AG10803 (cell line): Measurements from ENCODE around the gene ZNF90.
A peak's percentile ranks its signal among the peaks of the same experiment; 100 is the strongest.
"Not testable (repeated sequence)": the region's sequence is repeated elsewhere in the genome, so short reads cannot be mapped to it uniquely, and the experiment has no call there.

Experiments
- DNase-seq: peaks from one replicate; pipeline ENCODE4 v3.0.0; 2010; ENCODE audit warnings: low read depth
- H3K4me3 ChIP-seq: 2 replicates; pipeline ENCODE4 v1.5.1; 2011; ENCODE audit warnings: mild to moderate bottlenecking, low read length, control low read depth
- TF ChIP-seq, protein P1 (sequence below): conservative IDR thresholded peaks from 2 replicates; pipeline ENCODE4 v1.5.1; 2011; ENCODE audit warnings: mild to moderate bottlenecking, low read length, control low read depth, inconsistent platforms

ZNF90 gene

DNA sequence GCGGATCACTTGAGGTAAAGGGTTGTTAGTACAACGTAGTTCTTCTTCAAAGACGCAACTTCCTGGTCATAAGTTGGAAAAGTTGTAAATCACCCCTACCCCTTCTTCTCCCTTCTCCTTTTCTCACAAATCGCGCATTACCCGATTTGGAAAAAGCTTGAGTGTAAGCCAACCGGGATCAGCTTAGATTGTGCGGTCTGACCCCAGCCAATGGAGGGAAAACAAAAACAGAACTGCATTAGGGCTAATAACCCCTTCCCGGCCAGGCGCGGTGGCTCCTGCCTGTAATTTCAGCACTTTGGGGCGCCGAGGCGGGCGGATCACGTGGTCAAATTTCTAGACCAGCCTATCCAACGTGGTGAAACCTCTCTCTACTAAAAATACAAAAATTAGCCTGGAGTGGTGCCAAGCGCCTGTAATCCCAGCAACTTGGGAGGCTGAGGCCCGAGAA is 806 bp downstream of the ZNF90 start:
- TF ChIP-seq, protein P1, sequence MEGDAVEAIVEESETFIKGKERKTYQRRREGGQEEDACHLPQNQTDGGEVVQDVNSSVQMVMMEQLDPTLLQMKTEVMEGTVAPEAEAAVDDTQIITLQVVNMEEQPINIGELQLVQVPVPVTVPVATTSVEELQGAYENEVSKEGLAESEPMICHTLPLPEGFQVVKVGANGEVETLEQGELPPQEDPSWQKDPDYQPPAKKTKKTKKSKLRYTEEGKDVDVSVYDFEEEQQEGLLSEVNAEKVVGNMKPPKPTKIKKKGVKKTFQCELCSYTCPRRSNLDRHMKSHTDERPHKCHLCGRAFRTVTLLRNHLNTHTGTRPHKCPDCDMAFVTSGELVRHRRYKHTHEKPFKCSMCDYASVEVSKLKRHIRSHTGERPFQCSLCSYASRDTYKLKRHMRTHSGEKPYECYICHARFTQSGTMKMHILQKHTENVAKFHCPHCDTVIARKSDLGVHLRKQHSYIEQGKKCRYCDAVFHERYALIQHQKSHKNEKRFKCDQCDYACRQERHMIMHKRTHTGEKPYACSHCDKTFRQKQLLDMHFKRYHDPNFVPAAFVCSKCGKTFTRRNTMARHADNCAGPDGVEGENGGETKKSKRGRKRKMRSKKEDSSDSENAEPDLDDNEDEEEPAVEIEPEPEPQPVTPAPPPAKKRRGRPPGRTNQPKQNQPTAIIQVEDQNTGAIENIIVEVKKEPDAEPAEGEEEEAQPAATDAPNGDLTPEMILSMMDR, result no peak
- H3K4me3 ChIP-seq, result peak overlapping the region; percentile 68
- DNase-seq, result peak; percentile 16

- H3K4me3 ChIP-seq, result no peak overlapping the region
- DNase-seq, result no peak
- TF ChIP-seq, protein P1, result no peak
These were observed 1.7 kb downstream of the ZNF90 start for GRCh38 chr19:20079476-20079875.

DNA sequence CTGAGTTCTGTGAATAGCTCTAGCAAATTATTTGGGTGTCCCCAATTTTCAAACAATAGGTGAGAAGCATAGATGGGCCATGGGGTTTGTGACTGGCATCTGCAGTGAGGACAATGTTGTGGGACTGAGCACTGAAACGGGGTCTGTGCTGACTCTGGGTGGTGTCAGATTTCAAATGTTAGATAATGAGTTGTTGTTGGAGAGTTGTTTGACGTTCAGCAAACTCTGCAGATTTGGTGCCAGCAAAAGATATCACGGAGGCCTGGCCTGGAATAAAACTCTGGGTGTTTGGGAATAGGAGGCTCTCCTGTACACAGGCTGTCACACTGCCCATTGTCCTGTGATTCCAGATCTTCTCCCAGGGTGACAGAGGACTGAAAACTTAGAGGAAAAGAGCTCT is 2.9 kb downstream of the ZNF90 start:
- TF ChIP-seq, protein P1, result no peak
- H3K4me3 ChIP-seq, result no peak overlapping the region
- no peak for DNase-seq

GRCh38 chr19:20082232-20082833 is 4.5 kb downstream of the ZNF90 start:
- H3K4me3 ChIP-seq, DNase-seq: not testable (repeated sequence)

GRCh38 chr19:20082876-20083275 is 5.1 kb downstream of the ZNF90 start:
- DNase-seq, H3K4me3 ChIP-seq: not testable (repeated sequence)

DNA sequence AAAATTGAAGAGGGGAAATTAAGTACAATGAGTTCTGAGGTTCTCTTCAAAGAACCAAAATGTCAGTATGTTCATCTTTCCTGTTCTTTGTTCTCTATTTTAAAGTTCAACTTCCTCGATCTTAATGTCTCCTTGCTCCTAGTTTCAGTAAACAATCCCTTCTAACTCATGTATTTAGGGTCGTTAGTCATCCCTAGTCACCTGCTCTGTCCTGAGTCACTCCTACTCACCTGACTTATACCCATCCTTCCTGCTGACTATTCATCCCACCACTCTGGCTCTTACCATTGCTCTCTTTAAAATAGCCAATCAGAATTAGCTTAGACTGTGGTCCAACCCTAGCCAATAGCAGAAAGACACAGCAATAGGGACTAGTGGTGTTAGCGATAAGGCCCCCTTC is 24.3 kb downstream of the ZNF90 start:
- DNase-seq, result no peak
- TF ChIP-seq, protein P1, result no peak
- H3K4me3 ChIP-seq, result no peak overlapping the region

GRCh38 chr19:20103091-20103740 is 25.4 kb downstream of the ZNF90 start:
- no peak for DNase-seq
- TF ChIP-seq, protein P1, result no peak
- no peak overlapping the region for H3K4me3 ChIP-seq

GRCh38 chr19:20107301-20107700 is 29.5 kb downstream of the ZNF90 start:
- TF ChIP-seq, protein P1, result no peak
- no peak overlapping the region for H3K4me3 ChIP-seq
- DNase-seq, result no peak

- H3K4me3 ChIP-seq, DNase-seq: not testable (repeated sequence)
These were observed 40.5 kb downstream of the ZNF90 start for GRCh38 chr19:20118064-20118839.
